ACC112 (cell line): ENCODE results near the gene WIPF3.
"Not testable (repeated sequence)": the region's sequence is repeated elsewhere in the genome, so short reads cannot be mapped to it uniquely, and the experiment has no call there.

Experiments
- H2AFZ ChIP-seq: fragments of 200-600 bp; sonication (generic); one replicate; pipeline ENCODE4 v1.6.0; 2017; ENCODE audit warnings: antibody characterized with exemption, low read length; ENCODE audit not compliant: unreplicated experiment
- H3K27ac ChIP-seq: fragments of 200-600 bp; sonication (generic); 2 replicates; pipeline ENCODE4 v1.5.1; 2014; ENCODE audit warnings: low read depth, mild to moderate bottlenecking, antibody characterized with exemption, low read length, moderate library complexity
- H3K27me3 ChIP-seq: fragments of 200-600 bp; sonication (generic); 2 replicates; pipeline ENCODE4 v1.6.1; 2014; ENCODE audit warnings: mild to moderate bottlenecking, antibody characterized with exemption, low read length, moderate library complexity, mixed read lengths; ENCODE audit not compliant: insufficient read depth
- H3K36me3 ChIP-seq: fragments of 200-600 bp; sonication (generic); 2 replicates; pipeline ENCODE4 v1.6.1; 2016; ENCODE audit warnings: mild to moderate bottlenecking, antibody characterized with exemption, low read length, moderate library complexity, mixed read lengths; ENCODE audit not compliant: insufficient read depth
- H3K4me1 ChIP-seq: fragments of 200-600 bp; sonication (generic); one replicate; pipeline ENCODE4 v1.6.1; 2016; ENCODE audit warnings: low read length, mixed read lengths; ENCODE audit not compliant: insufficient read depth, unreplicated experiment, control insufficient read depth
- H3K4me3 ChIP-seq: fragments of 200-600 bp; sonication (generic); 2 replicates; pipeline ENCODE4 v1.5.1; 2014; ENCODE audit warnings: mild to moderate bottlenecking, low read depth, low read length
- H3K79me2 ChIP-seq: fragments of 200-600 bp; sonication (generic); one replicate; pipeline ENCODE4 v1.6.0; 2016; ENCODE audit warnings: low read length; ENCODE audit not compliant: control insufficient read depth, unreplicated experiment, insufficient read depth

WIPF3 gene

DNA sequence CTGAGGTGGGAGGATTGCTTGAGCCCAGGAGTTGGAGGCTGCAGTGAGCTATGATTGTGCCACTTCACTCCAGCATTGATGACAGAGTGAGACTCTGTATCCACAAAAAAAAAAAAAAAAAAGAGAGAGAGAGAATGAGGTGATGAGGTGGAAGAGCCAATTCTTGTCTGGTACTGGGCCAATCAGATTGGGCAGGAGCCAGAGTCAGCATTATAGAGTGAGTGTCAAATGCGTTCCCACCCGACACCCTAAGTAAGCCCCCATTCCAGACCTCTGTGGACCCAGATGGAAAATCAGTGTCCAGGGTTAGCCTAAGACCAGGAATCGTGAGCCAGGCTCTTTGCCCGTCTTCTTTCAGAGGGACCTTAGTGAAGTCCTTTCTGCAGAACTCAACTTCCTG is 83.9 kb downstream of the WIPF3 start:
- no peak overlapping the region for H3K4me3 ChIP-seq
- H3K27me3 ChIP-seq: peaks cover 13% of the 10 kb centered on the region

DNA sequence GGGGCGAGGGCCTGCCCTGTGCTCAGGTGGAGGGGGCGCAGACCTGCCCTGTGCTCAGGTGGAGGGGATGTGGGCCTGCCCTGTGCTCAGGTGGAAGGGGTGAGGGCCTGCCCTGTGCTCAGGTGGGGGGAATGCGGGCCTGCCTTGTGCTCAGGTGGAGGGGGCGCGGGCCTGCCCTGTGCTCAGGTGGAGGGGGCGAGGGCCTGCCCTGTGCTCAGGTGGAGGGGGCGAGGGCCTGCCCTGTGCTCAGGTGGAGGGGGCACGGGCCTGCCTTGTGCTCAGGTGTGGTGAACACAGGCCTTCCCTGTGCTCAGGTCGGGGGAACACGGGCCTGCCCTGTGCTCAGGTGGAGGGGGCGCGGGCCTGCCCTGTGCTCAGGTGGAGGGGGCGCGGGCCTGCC is 84.5 kb downstream of the WIPF3 start:
- H3K27ac ChIP-seq, H3K4me3 ChIP-seq, H3K79me2 ChIP-seq, H3K4me1 ChIP-seq, H2AFZ ChIP-seq, H3K36me3 ChIP-seq: not testable (repeated sequence)
- peaks cover 13% of the 10 kb centered on the region for H3K27me3 ChIP-seq

More for the DNA sequence above, 83.9 kb downstream of the WIPF3 start:
- no peaks in the 10 kb centered on the region for H3K79me2 ChIP-seq
- H2AFZ ChIP-seq: no peak overlapping the region
- no peak overlapping the region for H3K27ac ChIP-seq
- no peaks in the 10 kb centered on the region for H3K36me3 ChIP-seq
- no peaks in the 10 kb centered on the region for H3K4me1 ChIP-seq

DNA sequence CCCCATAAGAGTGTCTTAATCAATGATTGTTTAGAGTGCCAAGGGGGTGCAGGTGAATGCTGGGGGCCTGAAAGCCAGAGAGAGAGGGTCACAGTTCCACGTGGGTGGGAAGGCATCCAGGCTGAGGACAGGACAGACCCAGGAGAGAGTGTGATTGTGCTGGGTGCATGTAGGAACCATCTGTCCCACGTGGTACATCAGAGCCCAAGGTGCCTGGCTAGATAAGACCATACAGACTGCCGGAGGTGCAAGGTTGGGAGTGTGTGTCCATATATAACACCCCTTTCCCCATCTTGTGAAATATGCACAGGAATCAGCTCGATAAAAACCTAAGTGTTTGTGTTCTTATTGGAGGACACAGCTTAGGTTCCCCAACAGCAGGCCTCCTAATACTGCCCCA is 85.5 kb downstream of the WIPF3 start:
- no peak overlapping the region for H2AFZ ChIP-seq
- H3K4me3 ChIP-seq: no peak overlapping the region
- H3K4me1 ChIP-seq: no peaks in the 10 kb centered on the region
- H3K27ac ChIP-seq: no peak overlapping the region
- H3K36me3 ChIP-seq: no peaks in the 10 kb centered on the region
- peaks cover 16% of the 10 kb centered on the region for H3K27me3 ChIP-seq
- no peaks in the 10 kb centered on the region for H3K79me2 ChIP-seq

DNA sequence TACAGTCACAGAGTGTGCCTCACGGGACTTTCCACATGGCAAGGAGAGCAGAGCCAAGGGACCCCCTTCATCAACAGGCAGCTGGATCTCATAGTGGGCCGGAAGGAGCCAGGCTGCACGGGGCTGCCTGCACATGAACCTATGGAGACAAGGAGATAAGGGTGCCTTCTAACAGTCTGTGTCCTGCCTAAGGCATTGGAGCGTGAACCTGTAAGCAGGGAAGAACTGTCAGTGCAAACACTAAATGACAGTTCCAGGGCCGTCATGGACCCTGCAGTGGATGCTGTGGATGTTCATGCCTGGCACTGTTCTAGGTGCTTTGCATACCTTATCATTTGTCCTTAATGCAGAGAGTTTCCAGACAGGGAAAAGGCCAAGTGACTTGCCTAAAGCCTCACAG is 85.9 kb downstream of the WIPF3 start:
- Histone ChIP-seq H2AFZ (no peak overlapping the region), H3K36me3 (no peaks in the 10 kb centered on the region), H3K4me1 (no peaks in the 10 kb centered on the region), H3K27ac (no peak overlapping the region), H3K27me3 (peaks cover 16% of the 10 kb centered on the region), H3K4me3 (no peak overlapping the region), H3K79me2 (no peaks in the 10 kb centered on the region)

DNA sequence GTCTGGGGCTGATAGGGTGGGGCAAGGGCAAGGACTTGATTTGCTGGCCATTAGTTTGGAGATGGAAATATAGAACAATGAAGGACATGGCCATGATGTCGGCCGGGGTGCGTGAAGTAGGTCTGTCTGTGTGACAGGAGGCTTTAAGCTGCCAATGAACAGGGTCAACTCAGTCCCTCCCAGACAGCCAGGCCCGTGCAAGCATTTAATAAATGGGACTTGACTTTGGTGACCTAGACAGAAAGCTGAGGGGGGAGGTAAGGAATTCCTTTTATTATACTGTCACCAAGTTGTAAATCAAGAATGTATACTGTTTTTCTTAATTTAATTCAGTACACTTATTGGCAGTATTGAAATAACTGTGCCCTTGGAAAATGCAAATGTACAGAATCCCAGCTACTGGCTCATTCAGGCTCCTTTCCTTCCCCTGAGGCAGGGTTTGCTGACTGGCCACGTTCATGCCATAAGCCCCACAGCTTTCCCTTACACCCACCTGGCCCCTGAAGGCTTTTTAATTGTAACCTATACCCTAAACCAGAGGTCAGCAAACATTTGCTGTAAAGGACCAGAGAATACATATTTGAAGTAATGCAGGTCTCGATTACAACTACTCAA is 87.2 kb downstream of the WIPF3 start:
- H3K4me1 ChIP-seq: no peaks in the 10 kb centered on the region
- peaks cover 23% of the 10 kb centered on the region for H3K27me3 ChIP-seq
- no peaks in the 10 kb centered on the region for H3K79me2 ChIP-seq
- no peak overlapping the region for H3K27ac ChIP-seq
- no peak overlapping the region for H3K4me3 ChIP-seq
- no peak overlapping the region for H2AFZ ChIP-seq
- H3K36me3 ChIP-seq: no peaks in the 10 kb centered on the region

DNA sequence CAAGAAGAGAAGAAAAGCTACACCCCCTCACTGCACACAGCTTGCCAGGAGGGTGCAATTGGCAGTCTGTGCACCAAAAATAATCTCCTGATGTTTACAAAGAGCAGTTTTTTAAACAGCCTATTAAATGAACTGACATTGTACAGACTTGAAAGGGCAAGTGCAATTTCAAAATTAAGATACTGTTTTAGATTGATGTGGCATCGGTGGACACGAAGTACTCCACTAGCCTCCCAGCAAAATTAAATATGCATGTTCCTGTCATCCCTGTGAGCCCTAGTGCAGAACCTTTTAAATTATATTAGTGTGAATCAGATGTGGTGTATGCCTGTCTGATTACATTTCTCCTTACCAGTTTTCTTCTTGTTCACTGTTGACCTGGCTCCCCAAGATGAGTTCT is 87.9 kb downstream of the WIPF3 start:
- Histone ChIP-seq H3K4me1 (no peaks in the 10 kb centered on the region), H3K27ac (no peak overlapping the region), H3K79me2 (no peaks in the 10 kb centered on the region), H3K36me3 (no peaks in the 10 kb centered on the region), H3K4me3 (no peak overlapping the region), H2AFZ (no peak overlapping the region), H3K27me3 (peaks cover 28% of the 10 kb centered on the region)

DNA sequence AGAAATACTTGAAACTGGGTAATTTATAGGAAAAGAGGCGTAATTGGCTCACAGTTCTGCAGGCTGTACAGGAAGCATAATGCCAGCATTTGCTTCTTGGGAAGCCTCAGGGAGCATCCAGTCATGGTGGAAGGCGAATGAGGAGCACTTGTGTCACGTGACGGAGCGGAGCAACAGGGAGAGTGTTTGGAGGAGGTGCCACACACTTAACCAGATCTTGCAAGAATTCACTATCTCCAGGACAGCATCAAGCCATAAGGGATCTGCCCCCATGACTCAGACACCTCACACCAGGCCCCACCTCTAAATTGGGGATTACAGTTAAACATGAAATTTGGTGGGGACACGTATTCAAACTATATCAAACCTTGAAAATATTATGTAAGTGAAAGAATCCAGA is 89.3 kb downstream of the WIPF3 start:
- Histone ChIP-seq H2AFZ (no peak overlapping the region), H3K27me3 (peaks cover 29% of the 10 kb centered on the region), H3K36me3 (no peaks in the 10 kb centered on the region), H3K27ac (no peak overlapping the region), H3K4me3 (no peak overlapping the region), H3K79me2 (no peaks in the 10 kb centered on the region), H3K4me1 (no peaks in the 10 kb centered on the region)

DNA sequence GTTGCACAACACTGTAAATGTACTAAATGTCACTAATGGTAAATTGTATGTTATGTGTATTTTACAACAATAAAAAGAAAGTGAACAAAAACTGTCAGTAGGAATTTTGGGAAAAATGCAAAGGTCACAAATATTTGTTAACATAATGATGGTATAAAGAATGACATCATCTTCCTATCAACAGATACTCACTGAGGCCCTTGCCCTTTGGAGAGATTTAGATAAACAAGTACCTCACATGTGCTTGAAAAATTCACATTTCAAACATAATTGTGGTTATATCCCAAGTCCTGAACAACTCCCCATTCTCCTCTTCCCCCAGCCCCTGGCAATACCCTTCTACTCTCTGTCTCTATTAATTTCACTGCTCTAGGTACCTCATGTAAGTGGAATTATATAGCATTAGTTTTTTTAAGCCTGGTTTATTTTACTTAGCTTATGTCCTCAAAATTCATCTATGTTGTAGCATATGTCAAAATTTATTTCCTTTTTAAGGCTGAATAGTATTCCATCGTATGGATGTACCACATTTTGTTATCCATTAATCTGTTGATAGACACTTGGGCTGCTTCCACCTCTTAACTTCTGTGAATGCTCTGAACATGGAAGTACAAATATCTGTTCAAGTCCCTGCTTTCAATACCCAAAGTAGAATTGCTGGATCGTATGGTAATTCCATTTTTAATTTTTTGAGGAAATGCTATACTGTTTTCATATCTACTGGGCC is 90.5 kb downstream of the WIPF3 start:
- Histone ChIP-seq H3K27ac (no peak overlapping the region), H3K27me3 (peaks cover 29% of the 10 kb centered on the region), H3K36me3 (no peaks in the 10 kb centered on the region), H2AFZ (no peak overlapping the region), H3K4me3 (no peak overlapping the region), H3K4me1 (no peaks in the 10 kb centered on the region), H3K79me2 (no peaks in the 10 kb centered on the region)

DNA sequence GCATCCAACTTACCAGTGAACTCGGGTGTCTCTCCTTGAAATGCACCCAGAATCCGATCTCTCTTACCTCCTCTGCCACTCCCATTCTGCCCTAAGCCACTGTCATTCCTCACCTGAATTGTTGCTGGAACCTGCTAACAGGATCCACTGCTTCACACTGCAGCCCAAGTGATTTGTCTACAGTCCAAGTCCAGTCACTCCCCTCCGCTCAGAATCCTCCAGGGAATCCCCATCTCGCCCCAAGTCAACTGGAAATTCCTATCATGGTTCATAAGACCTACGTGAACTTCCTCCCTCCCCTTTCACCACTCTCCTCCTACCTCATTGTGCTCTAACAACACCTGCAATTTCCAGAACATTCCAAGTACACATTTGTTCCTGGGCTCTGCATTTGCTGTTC is 92.0 kb downstream of the WIPF3 start:
- no peak overlapping the region for H3K27ac ChIP-seq
- H2AFZ ChIP-seq: no peak overlapping the region
- no peaks in the 10 kb centered on the region for H3K4me1 ChIP-seq
- H3K27me3 ChIP-seq: peaks cover 24% of the 10 kb centered on the region
- H3K36me3 ChIP-seq: no peaks in the 10 kb centered on the region
- no peak overlapping the region for H3K4me3 ChIP-seq
- no peaks in the 10 kb centered on the region for H3K79me2 ChIP-seq

DNA sequence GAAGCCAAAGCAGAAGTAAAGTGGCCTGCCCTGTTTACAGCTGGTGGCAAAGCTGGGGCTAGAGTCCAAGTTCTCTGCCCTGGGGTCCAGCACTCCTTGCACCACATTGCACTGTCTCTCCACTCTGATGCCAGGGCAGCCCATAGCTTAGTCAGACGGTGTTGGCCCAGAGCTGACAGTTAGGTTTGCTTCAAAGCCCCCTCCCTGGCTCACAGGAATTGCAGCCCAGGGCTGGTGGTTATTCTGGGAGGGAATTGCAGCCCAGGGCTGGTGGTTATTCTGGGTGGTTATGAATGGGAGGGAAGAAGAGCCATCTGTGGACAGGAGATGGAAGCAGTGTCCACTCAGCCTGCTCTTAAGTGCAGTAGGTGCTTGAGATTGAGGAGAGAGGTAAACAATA is 94.4 kb downstream of the WIPF3 start:
- Histone ChIP-seq H3K36me3 (no peaks in the 10 kb centered on the region), H3K27ac (no peak overlapping the region), H3K4me3 (no peak overlapping the region), H2AFZ (no peak overlapping the region), H3K4me1 (no peaks in the 10 kb centered on the region), H3K79me2 (no peaks in the 10 kb centered on the region), H3K27me3 (peaks cover 16% of the 10 kb centered on the region; the same call in 1 of the 2 replicates)
